Activated naive CD8-positive, alpha-beta T cell (primary cell): Measurements from ENCODE around the gene ONECUT3.
A peak's percentile ranks its signal among the peaks of the same experiment; 100 is the strongest.

Experiments
- H3K27ac Mint-ChIP-seq: one replicate; pipeline ENCODE4 v1.8.0; 2021; ENCODE audit warnings: mixed read lengths
- H3K27me3 Mint-ChIP-seq: one replicate; pipeline ENCODE4 v1.8.0; 2021; ENCODE audit warnings: mixed read lengths
- H3K36me3 Mint-ChIP-seq: one replicate; pipeline ENCODE4 v1.8.0; 2021; ENCODE audit warnings: mixed read lengths
- H3K4me1 Mint-ChIP-seq: one replicate; pipeline ENCODE4 v1.8.0; 2021; ENCODE audit warnings: low read depth, mixed read lengths
- H3K4me3 Mint-ChIP-seq: one replicate; pipeline ENCODE4 v1.8.0; 2021; ENCODE audit warnings: mild to moderate bottlenecking, mixed read lengths
- H3K9me3 Mint-ChIP-seq: one replicate; pipeline ENCODE4 v1.8.0; 2021; ENCODE audit warnings: low read depth, mixed read lengths

The ONECUT3 gene

GRCh38 chr19:1748115-1748872 lies 5.0 kb upstream of the ONECUT3 start:
- H3K27me3 Mint-ChIP-seq: peaks cover 14% of the 10 kb centered on the region
- H3K27ac Mint-ChIP-seq: no peak overlapping the region
- H3K9me3 Mint-ChIP-seq: no peaks in the 10 kb centered on the region
- no peak overlapping the region for H3K4me3 Mint-ChIP-seq
- no peaks in the 10 kb centered on the region for H3K36me3 Mint-ChIP-seq
- H3K4me1 Mint-ChIP-seq: peaks cover 17% of the 10 kb centered on the region

- no peaks in the 10 kb centered on the region for H3K9me3 Mint-ChIP-seq
- H3K27ac Mint-ChIP-seq: no peak overlapping the region
- peaks cover 14% of the 10 kb centered on the region for H3K27me3 Mint-ChIP-seq
- H3K4me1 Mint-ChIP-seq: peaks cover 17% of the 10 kb centered on the region
- H3K4me3 Mint-ChIP-seq: no peak overlapping the region
- H3K36me3 Mint-ChIP-seq: no peaks in the 10 kb centered on the region
These were observed 4.4 kb upstream of the ONECUT3 start for GRCh38 chr19:1748873-1749341.

GRCh38 chr19:1749373-1750342 lies 3.6 kb upstream of the ONECUT3 start:
- Mint-ChIP-seq H3K27ac (no peak overlapping the region), H3K27me3 (peaks cover 14% of the 10 kb centered on the region), H3K9me3 (no peaks in the 10 kb centered on the region), H3K36me3 (no peaks in the 10 kb centered on the region), H3K4me3 (peak overlapping the region; percentile 64), H3K4me1 (peaks cover 17% of the 10 kb centered on the region)

- H3K4me3 Mint-ChIP-seq: peak overlapping the region; percentile 64
- peaks cover 18% of the 10 kb centered on the region for H3K4me1 Mint-ChIP-seq
- H3K9me3 Mint-ChIP-seq: no peaks in the 10 kb centered on the region
- peaks cover 15% of the 10 kb centered on the region for H3K27me3 Mint-ChIP-seq
- no peak overlapping the region for H3K27ac Mint-ChIP-seq
- H3K36me3 Mint-ChIP-seq: no peaks in the 10 kb centered on the region
These were observed 2.8 kb upstream of the ONECUT3 start for GRCh38 chr19:1750343-1751021.

- no peak overlapping the region for H3K4me3 Mint-ChIP-seq
- peaks cover 16% of the 10 kb centered on the region for H3K27me3 Mint-ChIP-seq
These were observed 1.8 kb upstream of the ONECUT3 start for GRCh38 chr19:1751367-1752008.

GRCh38 chr19:1752009-1752756 lies 1.1 kb upstream of the ONECUT3 start:
- H3K4me1 Mint-ChIP-seq: peaks cover 20% of the 10 kb centered on the region
- H3K27ac Mint-ChIP-seq: no peak overlapping the region
- no peak overlapping the region for H3K4me3 Mint-ChIP-seq
- no peaks in the 10 kb centered on the region for H3K36me3 Mint-ChIP-seq
- H3K9me3 Mint-ChIP-seq: no peaks in the 10 kb centered on the region
- H3K27me3 Mint-ChIP-seq: peaks cover 16% of the 10 kb centered on the region

More at GRCh38 chr19:1751367-1752008, 1.8 kb upstream of the ONECUT3 start:
- peaks cover 21% of the 10 kb centered on the region for H3K4me1 Mint-ChIP-seq
- no peaks in the 10 kb centered on the region for H3K36me3 Mint-ChIP-seq
- H3K27ac Mint-ChIP-seq: no peak overlapping the region
- H3K9me3 Mint-ChIP-seq: no peaks in the 10 kb centered on the region

GRCh38 chr19:1754018-1754635 lies 821 bp downstream of the ONECUT3 start:
- Mint-ChIP-seq H3K27me3 (peaks cover 20% of the 10 kb centered on the region), H3K4me3 (no peak overlapping the region), H3K27ac (no peak overlapping the region), H3K4me1 (peaks cover 12% of the 10 kb centered on the region), H3K36me3 (no peaks in the 10 kb centered on the region), H3K9me3 (no peaks in the 10 kb centered on the region)

- Mint-ChIP-seq H3K4me3 (no peak overlapping the region), H3K4me1 (peaks cover 12% of the 10 kb centered on the region), H3K9me3 (no peaks in the 10 kb centered on the region), H3K27ac (no peak overlapping the region), H3K27me3 (peaks cover 20% of the 10 kb centered on the region), H3K36me3 (no peaks in the 10 kb centered on the region)
These were observed 1.5 kb downstream of the ONECUT3 start for GRCh38 chr19:1754636-1755466.

GRCh38 chr19:1755467-1756171 lies 2.3 kb downstream of the ONECUT3 start:
- Mint-ChIP-seq H3K27ac (peak overlapping the region; percentile 35), H3K36me3 (no peaks in the 10 kb centered on the region), H3K4me3 (peak overlapping the region; percentile 35)

GRCh38 chr19:1756264-1756663 lies 3.0 kb downstream of the ONECUT3 start:
- Mint-ChIP-seq H3K4me1 (peaks cover 9% of the 10 kb centered on the region), H3K27me3 (peaks cover 17% of the 10 kb centered on the region), H3K4me3 (no peak overlapping the region), H3K27ac (no peak overlapping the region), H3K9me3 (no peaks in the 10 kb centered on the region), H3K36me3 (no peaks in the 10 kb centered on the region)

More at GRCh38 chr19:1755467-1756171, 2.3 kb downstream of the ONECUT3 start:
- Mint-ChIP-seq H3K27me3 (peaks cover 16% of the 10 kb centered on the region), H3K9me3 (no peaks in the 10 kb centered on the region), H3K4me1 (peaks cover 9% of the 10 kb centered on the region)

GRCh38 chr19:1756705-1757465 lies 3.6 kb downstream of the ONECUT3 start:
- no peaks in the 10 kb centered on the region for H3K36me3 Mint-ChIP-seq
- peak overlapping the region; percentile 28 for H3K27ac Mint-ChIP-seq
- peaks cover 6% of the 10 kb centered on the region for H3K4me1 Mint-ChIP-seq
- H3K9me3 Mint-ChIP-seq: no peaks in the 10 kb centered on the region
- peaks cover 18% of the 10 kb centered on the region for H3K27me3 Mint-ChIP-seq
- peak overlapping the region; percentile 27 for H3K4me3 Mint-ChIP-seq
